Lower leg skin (tissue), 3 donors: Measurements from ENCODE around the gene GPR158.

ENCODE experiments used
- CTCF ChIP-seq, 3 donors: fragments of 450-650 bp; IDR thresholded peaks; one replicate each; pipeline ENCODE4 v1.5.1; 2016; ENCODE audit warnings: antibody characterized with exemption in 3 of 3, mild to moderate bottlenecking in 3 of 3, moderate library complexity in 2 of 3
- POLR2A ChIP-seq, 2 donors: fragments of 450-650 bp; IDR thresholded peaks; one replicate each; pipeline ENCODE4 v1.6.1; 2016 to 2017; ENCODE audit warnings: antibody characterized with exemption in 2 of 2, mild to moderate bottlenecking in 1 of 2, moderate library complexity in 1 of 2

- no peak for TF ChIP-seq POLR2A (IDR thresholded peaks at IDR 0.05)
- no peak for TF ChIP-seq CTCF (IDR thresholded peaks at IDR 0.05)
Observed at GRCh38 chr10:25641595-25641994, 466.8 kb downstream of the GPR158 start.
